AG04450 (cell line): ENCODE data around the gene MYNN. TPM values are rescaled to one million over a fixed set of nuclear protein-coding genes. Genes with fewer than 3 reads are reported as not detected.

Experiments used
- CTCF ChIA-PET: fragments of 300-600, 350-600 bp; formaldehyde crosslinking; extraction: SDS; loops from one replicate; lab custom pipeline; 2022; ENCODE audit warnings: antibody characterized with exemption, inconsistent platforms; lab: Charles Lee
- POLR2A ChIA-PET: fragments of 350-600 bp; formaldehyde crosslinking; extraction: SDS; loops from one replicate; lab custom pipeline; 2021; ENCODE audit warnings: antibody characterized with exemption, inconsistent platforms; lab: Yijun Ruan, JAX
- DNase-seq: peaks from one replicate; pipeline ENCODE4 v3.0.0-alpha.2; 2011; ENCODE audit warnings: low read depth, low spot score
- H3K27ac ChIP-seq: one replicate; pipeline ENCODE4 v1.5.1; 2012; ENCODE audit warnings: low read depth, low read length, control low read depth
- H3K27me3 ChIP-seq: one replicate; pipeline ENCODE4 v1.6.0; 2012; ENCODE audit warnings: low read length; ENCODE audit not compliant: control insufficient read depth, insufficient read depth
- H3K4me3 ChIP-seq: 2 replicates; pipeline ENCODE4 v1.5.1; 2011; ENCODE audit warnings: mild to moderate bottlenecking, low read depth, low read length, control low read depth
- H3K9me3 ChIP-seq: 2 replicates; pipeline ENCODE4 v1.5.1; 2012; ENCODE audit warnings: low read length; ENCODE audit not compliant: control insufficient read depth, insufficient read depth
- polyA plus RNA-seq: library from polyadenylated mRNA; depleted of rRNA; stranded (reverse); fragments of >200 nt; gene quantifications from 2 replicates; pipeline ENCODE4 v1.2.3, GENCODE V29; 2011; rRNA removed
- TF ChIP-seq, protein P1 (sequence below): IDR thresholded peaks from 2 replicates; pipeline ENCODE4 v1.5.1; 2011; ENCODE audit warnings: low read depth, low read length, control low read depth, inconsistent platforms

The MYNN gene
- polyA plus RNA-seq, 1 experiment = 27.0 TPM

DNA sequence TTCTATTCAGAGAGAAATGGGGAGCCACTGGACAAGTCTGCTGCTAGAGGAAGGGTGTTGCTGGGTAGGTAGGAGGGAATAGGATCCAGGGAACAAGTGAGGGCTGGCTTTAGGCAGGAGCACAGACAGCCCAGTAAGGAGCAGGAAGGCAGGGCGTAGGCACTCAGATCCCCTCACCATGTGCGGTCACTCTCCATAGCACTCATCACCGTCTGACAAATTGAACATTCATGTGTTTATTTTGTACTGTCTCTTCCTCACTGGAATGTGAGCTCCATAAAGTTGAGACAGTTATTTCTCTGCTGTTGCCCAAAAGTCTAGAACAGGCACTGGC, 63.7 kb downstream of the MYNN start:
- no peak for DNase-seq
- POLR2A ChIA-PET = no interaction called here
- peak overlapping the region; percentile 22 for H3K27ac ChIP-seq

DNA sequence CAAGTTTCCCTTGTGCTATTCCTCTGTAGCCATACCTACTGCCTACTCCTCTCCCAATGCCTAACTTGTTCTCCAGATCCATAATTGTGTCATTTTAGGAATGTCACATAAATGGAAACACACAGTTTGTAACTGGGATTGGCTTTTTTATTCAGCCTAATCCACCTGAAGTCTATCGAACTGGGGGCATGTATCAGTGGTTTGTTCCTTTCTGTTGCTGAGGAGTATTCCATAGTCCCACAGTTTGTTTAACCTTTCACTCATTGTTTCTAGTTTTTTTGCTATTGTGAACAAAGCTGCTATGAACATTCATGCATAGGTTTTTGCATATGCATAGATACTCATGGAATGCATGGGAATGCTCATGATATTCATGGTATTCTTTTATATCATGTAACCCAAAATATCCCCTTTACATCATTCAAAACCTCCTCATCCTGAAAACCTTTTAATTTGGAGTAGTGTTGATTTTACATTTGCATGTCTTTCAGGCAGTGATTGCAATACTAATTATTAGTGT, 65.4 kb downstream of the MYNN start:
- no peak for DNase-seq
- CTCF ChIA-PET = no interaction called here
- H3K27me3 ChIP-seq = no peaks in the 10 kb centered on the region
- TF ChIP-seq, protein P1, sequence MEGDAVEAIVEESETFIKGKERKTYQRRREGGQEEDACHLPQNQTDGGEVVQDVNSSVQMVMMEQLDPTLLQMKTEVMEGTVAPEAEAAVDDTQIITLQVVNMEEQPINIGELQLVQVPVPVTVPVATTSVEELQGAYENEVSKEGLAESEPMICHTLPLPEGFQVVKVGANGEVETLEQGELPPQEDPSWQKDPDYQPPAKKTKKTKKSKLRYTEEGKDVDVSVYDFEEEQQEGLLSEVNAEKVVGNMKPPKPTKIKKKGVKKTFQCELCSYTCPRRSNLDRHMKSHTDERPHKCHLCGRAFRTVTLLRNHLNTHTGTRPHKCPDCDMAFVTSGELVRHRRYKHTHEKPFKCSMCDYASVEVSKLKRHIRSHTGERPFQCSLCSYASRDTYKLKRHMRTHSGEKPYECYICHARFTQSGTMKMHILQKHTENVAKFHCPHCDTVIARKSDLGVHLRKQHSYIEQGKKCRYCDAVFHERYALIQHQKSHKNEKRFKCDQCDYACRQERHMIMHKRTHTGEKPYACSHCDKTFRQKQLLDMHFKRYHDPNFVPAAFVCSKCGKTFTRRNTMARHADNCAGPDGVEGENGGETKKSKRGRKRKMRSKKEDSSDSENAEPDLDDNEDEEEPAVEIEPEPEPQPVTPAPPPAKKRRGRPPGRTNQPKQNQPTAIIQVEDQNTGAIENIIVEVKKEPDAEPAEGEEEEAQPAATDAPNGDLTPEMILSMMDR = no peak
- no peaks in the 10 kb centered on the region for H3K9me3 ChIP-seq
- no peak overlapping the region for H3K27ac ChIP-seq
- POLR2A ChIA-PET = no interaction called here
- no peak overlapping the region for H3K4me3 ChIP-seq

More for the DNA sequence above, 63.7 kb downstream of the MYNN start:
- CTCF ChIA-PET = no interaction called here
- Histone ChIP-seq H3K4me3 (no peak overlapping the region), H3K27me3 (no peaks in the 10 kb centered on the region), H3K9me3 (no peaks in the 10 kb centered on the region)
- TF ChIP-seq, protein P1 = no peak

Other genes with a start within 250 kb of the MYNN start
- 14.3 and 18.4 TPM in 2 replicates for gene MECOM, start 109.7 kb upstream of the MYNN start, polyA plus RNA-seq
- gene TERC, start 8.3 kb upstream of the MYNN start, polyA plus RNA-seq = not detected in 2 replicates
- gene ACTRT3, start 3.8 kb upstream of the MYNN start, polyA plus RNA-seq = 2.5 and 2.9 TPM in 2 replicates
- gene LRRIQ4, start 39.5 kb downstream of the MYNN start, polyA plus RNA-seq = not detected in 2 replicates
- gene LRRC34, start 39.5 kb downstream of the MYNN start, polyA plus RNA-seq = 1.2 and 2.3 TPM in 2 replicates
- gene LRRC31, start 96.5 kb downstream of the MYNN start, polyA plus RNA-seq = not detected in 2 replicates
- not detected in 2 replicates for gene SAMD7, start 138.2 kb downstream of the MYNN start, polyA plus RNA-seq
- 78.8 and 109 TPM in 2 replicates for gene SEC62, start 193.4 kb downstream of the MYNN start, polyA plus RNA-seq